ENCODE data around the gene ALKBH4.
"Not testable (repeated sequence)": the region's sequence is repeated elsewhere in the genome, so short reads cannot be mapped to it uniquely, and the experiment has no call there.

Gene ALKBH4

GRCh38 chr7:102494473-102495149 is 29.9 kb upstream of the ALKBH4 start:
- not testable (repeated sequence) for H3K27ac ChIP-seq (ENCODE audit: low read depth, low read length); H3K9me3 ChIP-seq (ENCODE audit: insufficient read depth, low read depth, low read length); H3K27me3 ChIP-seq (ENCODE audit: insufficient read depth, low read length); H3K9ac ChIP-seq (ENCODE audit: low read depth, low read length); H3K36me3 ChIP-seq (ENCODE audit: insufficient read depth, low read length); H3K4me1 ChIP-seq (ENCODE audit: insufficient read depth, low read length); H3K4me3 ChIP-seq (ENCODE audit: low read length)
- WGBS: no CpG with 5 or more reads among the region's 67 CpGs

- WGBS: 60% methylated on average over 1 of the region's 15 CpGs
- not testable (repeated sequence) for H3K27ac ChIP-seq (ENCODE audit: low read depth, low read length); H3K4me3 ChIP-seq (ENCODE audit: low read length)
Measured at GRCh38 chr7:102494026-102494425, 29.4 kb upstream of the ALKBH4 start.

GRCh38 chr7:102493220-102493935 is 28.7 kb upstream of the ALKBH4 start:
- WGBS: no CpG with 5 or more reads among the region's 33 CpGs
- H3K9me3 ChIP-seq (ENCODE audit: insufficient read depth, low read depth, low read length); H3K4me3 ChIP-seq (ENCODE audit: low read length); H3K27ac ChIP-seq (ENCODE audit: low read depth, low read length); H3K36me3 ChIP-seq (ENCODE audit: insufficient read depth, low read length); H3K4me1 ChIP-seq (ENCODE audit: insufficient read depth, low read length); H3K9ac ChIP-seq (ENCODE audit: low read depth, low read length); H3K27me3 ChIP-seq (ENCODE audit: insufficient read depth, low read length): not testable (repeated sequence)

More at GRCh38 chr7:102494026-102494425, 29.4 kb upstream of the ALKBH4 start:
- not testable (repeated sequence) for H3K9me3 ChIP-seq (ENCODE audit: insufficient read depth, low read depth, low read length); H3K9ac ChIP-seq (ENCODE audit: low read depth, low read length); H3K4me1 ChIP-seq (ENCODE audit: insufficient read depth, low read length); H3K27me3 ChIP-seq (ENCODE audit: insufficient read depth, low read length); H3K36me3 ChIP-seq (ENCODE audit: insufficient read depth, low read length)

GRCh38 chr7:102490529-102491075 is 25.9 kb upstream of the ALKBH4 start:
- H3K9ac ChIP-seq (ENCODE audit: low read depth, low read length); H3K27ac ChIP-seq (ENCODE audit: low read depth, low read length); H3K4me1 ChIP-seq (ENCODE audit: insufficient read depth, low read length); H3K4me3 ChIP-seq (ENCODE audit: low read length); H3K27me3 ChIP-seq (ENCODE audit: insufficient read depth, low read length); H3K9me3 ChIP-seq (ENCODE audit: insufficient read depth, low read depth, low read length); H3K36me3 ChIP-seq (ENCODE audit: insufficient read depth, low read length): not testable (repeated sequence)
- WGBS: 59% methylated on average over 3 of the region's 12 CpGs

GRCh38 chr7:102484317-102484716 is 19.7 kb upstream of the ALKBH4 start:
- not testable (repeated sequence) for H3K36me3 ChIP-seq (ENCODE audit: insufficient read depth, low read length); H3K4me3 ChIP-seq (ENCODE audit: low read length); H3K27ac ChIP-seq (ENCODE audit: low read depth, low read length); H3K9me3 ChIP-seq (ENCODE audit: insufficient read depth, low read depth, low read length); H3K4me1 ChIP-seq (ENCODE audit: insufficient read depth, low read length); H3K9ac ChIP-seq (ENCODE audit: low read depth, low read length); H3K27me3 ChIP-seq (ENCODE audit: insufficient read depth, low read length)
- no CpG with 5 or more reads among the region's 5 CpGs for WGBS

GRCh38 chr7:102481962-102482361 is 17.3 kb upstream of the ALKBH4 start:
- H3K9me3 ChIP-seq (ENCODE audit: insufficient read depth, low read depth, low read length); H3K36me3 ChIP-seq (ENCODE audit: insufficient read depth, low read length); H3K4me1 ChIP-seq (ENCODE audit: insufficient read depth, low read length); H3K9ac ChIP-seq (ENCODE audit: low read depth, low read length); H3K4me3 ChIP-seq (ENCODE audit: low read length); H3K27me3 ChIP-seq (ENCODE audit: insufficient read depth, low read length); H3K27ac ChIP-seq (ENCODE audit: low read depth, low read length): not testable (repeated sequence)
- no CpG with 5 or more reads among the region's 10 CpGs for WGBS

- H3K4me1 ChIP-seq (ENCODE audit: insufficient read depth, low read length); H3K27me3 ChIP-seq (ENCODE audit: insufficient read depth, low read length); H3K36me3 ChIP-seq (ENCODE audit: insufficient read depth, low read length); H3K9me3 ChIP-seq (ENCODE audit: insufficient read depth, low read depth, low read length); H3K4me3 ChIP-seq (ENCODE audit: low read length); H3K27ac ChIP-seq (ENCODE audit: low read depth, low read length); H3K9ac ChIP-seq (ENCODE audit: low read depth, low read length): not testable (repeated sequence)
- WGBS: 4% methylated on average over 7 of the region's 11 CpGs
Measured at GRCh38 chr7:102479982-102480637, 15.4 kb upstream of the ALKBH4 start.

- H3K4me1 ChIP-seq (ENCODE audit: insufficient read depth, low read length); H3K9me3 ChIP-seq (ENCODE audit: insufficient read depth, low read depth, low read length); H3K9ac ChIP-seq (ENCODE audit: low read depth, low read length); H3K27me3 ChIP-seq (ENCODE audit: insufficient read depth, low read length); H3K36me3 ChIP-seq (ENCODE audit: insufficient read depth, low read length); H3K27ac ChIP-seq (ENCODE audit: low read depth, low read length): not testable (repeated sequence)
- WGBS: no CpG with 5 or more reads among the region's 10 CpGs
- peak overlapping the region; percentile 33; the same call in 1 of the 2 replicates for H3K4me3 ChIP-seq (ENCODE audit: low read length)
Measured at GRCh38 chr7:102479209-102479584, 14.5 kb upstream of the ALKBH4 start.

- not testable (repeated sequence) for H3K4me1 ChIP-seq (ENCODE audit: insufficient read depth, low read length); H3K36me3 ChIP-seq (ENCODE audit: insufficient read depth, low read length); H3K9ac ChIP-seq (ENCODE audit: low read depth, low read length); H3K27ac ChIP-seq (ENCODE audit: low read depth, low read length); H3K9me3 ChIP-seq (ENCODE audit: insufficient read depth, low read depth, low read length); H3K27me3 ChIP-seq (ENCODE audit: insufficient read depth, low read length)
- WGBS: 0% methylated on average over 31 of the region's 72 CpGs
- peak within 1 kb of the TSS; percentile 45 for H3K4me3 ChIP-seq (ENCODE audit: low read length)
Measured at GRCh38 chr7:102478314-102479208, 13.9 kb upstream of the ALKBH4 start, which contains the start of gene POLR2J. POLR2J (minus strand) TSS chr7:102478922; CDS start chr7:102478860, 62 bp downstream.

- peaks cover 22% of the 10 kb centered on the region for H3K36me3 ChIP-seq (ENCODE audit: insufficient read depth, low read length)
- 89% methylated on average over 5 of the region's 19 CpGs for WGBS
Measured at GRCh38 chr7:102474736-102475435, 10.2 kb upstream of the ALKBH4 start.

More at GRCh38 chr7:102474736-102475435, 10.2 kb upstream of the ALKBH4 start:
- H3K9me3 ChIP-seq (ENCODE audit: insufficient read depth, low read depth, low read length); H3K9ac ChIP-seq (ENCODE audit: low read depth, low read length); H3K4me3 ChIP-seq (ENCODE audit: low read length); H3K27me3 ChIP-seq (ENCODE audit: insufficient read depth, low read length); H3K27ac ChIP-seq (ENCODE audit: low read depth, low read length); H3K4me1 ChIP-seq (ENCODE audit: insufficient read depth, low read length): not testable (repeated sequence)

Measured in HUES64 (cell line).